ENCODE measurements around the gene SNX14.

- TF ChIP-seq, protein P1, sequence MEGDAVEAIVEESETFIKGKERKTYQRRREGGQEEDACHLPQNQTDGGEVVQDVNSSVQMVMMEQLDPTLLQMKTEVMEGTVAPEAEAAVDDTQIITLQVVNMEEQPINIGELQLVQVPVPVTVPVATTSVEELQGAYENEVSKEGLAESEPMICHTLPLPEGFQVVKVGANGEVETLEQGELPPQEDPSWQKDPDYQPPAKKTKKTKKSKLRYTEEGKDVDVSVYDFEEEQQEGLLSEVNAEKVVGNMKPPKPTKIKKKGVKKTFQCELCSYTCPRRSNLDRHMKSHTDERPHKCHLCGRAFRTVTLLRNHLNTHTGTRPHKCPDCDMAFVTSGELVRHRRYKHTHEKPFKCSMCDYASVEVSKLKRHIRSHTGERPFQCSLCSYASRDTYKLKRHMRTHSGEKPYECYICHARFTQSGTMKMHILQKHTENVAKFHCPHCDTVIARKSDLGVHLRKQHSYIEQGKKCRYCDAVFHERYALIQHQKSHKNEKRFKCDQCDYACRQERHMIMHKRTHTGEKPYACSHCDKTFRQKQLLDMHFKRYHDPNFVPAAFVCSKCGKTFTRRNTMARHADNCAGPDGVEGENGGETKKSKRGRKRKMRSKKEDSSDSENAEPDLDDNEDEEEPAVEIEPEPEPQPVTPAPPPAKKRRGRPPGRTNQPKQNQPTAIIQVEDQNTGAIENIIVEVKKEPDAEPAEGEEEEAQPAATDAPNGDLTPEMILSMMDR (IDR thresholded peaks at IDR 0.05): no peak
- TF ChIP-seq POLR2AphosphoS5 (IDR thresholded peaks at IDR 0.05; ENCODE audit: insufficient read depth in 1 of 2, low read depth in 1 of 2) (no peak), POLR2A (IDR thresholded peaks at IDR 0.05) (no peak)
These were observed 131.9 kb downstream of the SNX14 start for GRCh38 chr6:85461798-85462170.
